GM18868 (cell line): ENCODE measurements around the gene MAPK1.
"Not testable (repeated sequence)": the region's sequence is repeated elsewhere in the genome, so short reads cannot be mapped to it uniquely, and the experiment has no call there.

Experiments used
- ATAC-seq: cut with Tn5 transposase; IDR thresholded peaks from one replicate; pipeline ENCODE4 v1.9.1; 2021; ENCODE audit warnings: mild to moderate bottlenecking, moderate library complexity; ENCODE audit not compliant: unreplicated experiment

Gene MAPK1

DNA sequence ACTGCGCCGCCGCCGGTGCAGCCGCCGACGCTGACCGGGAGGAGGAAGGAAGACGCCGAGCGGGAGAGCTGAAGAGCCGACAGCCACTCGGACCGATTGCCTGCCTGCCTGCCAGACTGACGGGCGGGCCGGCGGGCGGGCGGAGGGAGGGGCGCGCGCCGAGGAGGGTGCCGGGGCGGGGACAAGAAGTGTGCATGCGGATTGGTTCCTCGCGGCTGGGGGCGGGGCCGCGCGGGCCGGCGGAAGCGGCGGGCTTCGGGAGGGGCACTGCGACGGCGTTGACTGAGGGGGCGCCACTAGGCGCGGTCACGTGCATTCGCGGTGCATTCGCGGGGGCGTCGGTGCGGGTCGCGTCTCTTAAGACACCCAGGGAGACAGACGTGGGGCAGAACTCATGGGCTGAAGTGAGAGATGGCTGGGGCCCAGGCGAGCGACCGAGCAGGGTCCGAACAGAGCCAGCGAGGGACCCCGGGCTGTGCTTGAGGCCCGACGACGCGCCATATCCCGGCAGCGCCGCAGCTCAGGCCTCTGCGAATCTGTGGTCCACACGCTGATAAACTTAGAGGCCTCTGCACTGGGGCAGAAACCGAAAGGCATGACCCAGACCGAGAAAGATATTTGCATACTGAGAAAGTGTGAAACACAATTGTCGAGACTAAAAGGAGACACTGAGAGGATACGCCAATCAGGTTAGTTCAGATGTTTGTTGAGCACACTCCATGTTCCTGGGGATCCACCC, at the start of gene MAPK1:
Gene MAPK1 (minus strand): TSS at position 118 of the 739 bp plus-strand sequence. CDS start 205 bp downstream, outside the sequence.
- ATAC-seq, result peak; percentile 83

DNA sequence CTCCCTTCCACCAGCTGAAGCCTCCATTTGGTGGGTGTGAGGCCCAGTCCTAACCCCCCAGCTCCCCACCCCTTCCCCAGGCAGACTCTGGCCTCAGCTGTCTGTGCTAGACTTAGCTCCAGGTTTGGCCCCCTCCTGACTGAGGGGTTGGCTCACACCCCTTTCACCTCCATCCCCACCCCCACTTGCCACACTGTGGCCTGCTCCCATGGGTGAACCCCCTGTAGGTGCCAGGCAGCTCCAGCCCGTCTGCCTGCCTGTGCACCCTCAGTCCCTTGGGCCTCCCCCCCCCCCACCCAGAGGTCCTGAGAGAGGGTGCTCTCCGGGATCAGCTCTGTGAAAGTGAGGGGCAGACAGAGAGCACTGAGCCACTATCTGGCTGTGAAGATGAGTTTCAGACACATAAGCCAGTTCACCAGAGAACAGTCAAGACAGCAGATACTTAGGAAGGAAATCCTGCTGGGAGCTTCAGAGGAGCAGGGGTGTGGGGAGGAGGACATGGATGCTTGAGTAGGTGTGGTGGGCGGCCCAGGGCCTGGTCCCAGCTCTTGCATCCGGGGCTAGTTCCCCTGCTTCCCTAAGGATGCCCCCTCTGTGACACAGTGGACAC, 49.0 kb upstream of the MAPK1 start:
- ATAC-seq, result no peak

DNA sequence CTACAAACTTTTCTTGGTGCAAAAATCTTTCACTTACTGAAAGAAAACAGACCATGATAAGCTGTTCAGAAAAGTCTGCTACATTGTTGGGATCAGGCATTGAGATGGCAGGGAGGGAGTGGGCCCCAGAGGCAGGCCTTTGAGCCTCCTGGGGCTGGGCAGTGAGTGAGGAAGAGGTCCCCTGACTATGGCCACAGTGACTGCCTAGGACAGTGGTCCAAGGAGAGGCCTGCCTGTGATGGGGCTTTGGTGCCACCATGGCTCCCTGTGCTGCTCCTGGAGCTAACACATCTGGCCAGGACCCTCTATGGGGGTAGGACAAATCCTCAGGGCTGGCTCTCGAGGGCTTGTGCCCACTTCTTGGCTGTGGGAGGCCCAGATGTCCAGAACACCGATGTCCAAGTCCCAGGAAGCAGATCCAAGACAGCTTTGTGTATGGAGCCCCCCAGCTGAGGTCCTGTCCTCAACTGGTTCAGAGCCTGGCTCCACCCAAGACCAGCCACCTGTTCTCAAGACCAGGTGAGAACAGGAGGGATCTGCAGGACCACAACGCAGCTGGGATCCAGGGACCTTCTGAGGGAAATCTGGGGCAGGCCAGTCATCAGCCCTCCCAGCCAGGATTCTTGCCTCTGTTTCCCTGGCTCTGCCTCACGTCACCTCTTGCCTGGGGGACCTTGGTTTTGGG, 48.3 kb upstream of the MAPK1 start:
- no peak for ATAC-seq

GRCh38 chr22:21914033-21914642, 46.7 kb upstream of the MAPK1 start:
- not testable (repeated sequence) for ATAC-seq

- ATAC-seq, result not testable (repeated sequence)
Measured at GRCh38 chr22:21910367-21910766, 42.9 kb upstream of the MAPK1 start.

- ATAC-seq, result no peak
Measured at GRCh38 chr22:21909871-21910270, 42.4 kb upstream of the MAPK1 start.

GRCh38 chr22:21907638-21908522, 40.4 kb upstream of the MAPK1 start:
- ATAC-seq, result no peak

- not testable (repeated sequence) for ATAC-seq
Measured at GRCh38 chr22:21905234-21905633, 37.8 kb upstream of the MAPK1 start.

DNA sequence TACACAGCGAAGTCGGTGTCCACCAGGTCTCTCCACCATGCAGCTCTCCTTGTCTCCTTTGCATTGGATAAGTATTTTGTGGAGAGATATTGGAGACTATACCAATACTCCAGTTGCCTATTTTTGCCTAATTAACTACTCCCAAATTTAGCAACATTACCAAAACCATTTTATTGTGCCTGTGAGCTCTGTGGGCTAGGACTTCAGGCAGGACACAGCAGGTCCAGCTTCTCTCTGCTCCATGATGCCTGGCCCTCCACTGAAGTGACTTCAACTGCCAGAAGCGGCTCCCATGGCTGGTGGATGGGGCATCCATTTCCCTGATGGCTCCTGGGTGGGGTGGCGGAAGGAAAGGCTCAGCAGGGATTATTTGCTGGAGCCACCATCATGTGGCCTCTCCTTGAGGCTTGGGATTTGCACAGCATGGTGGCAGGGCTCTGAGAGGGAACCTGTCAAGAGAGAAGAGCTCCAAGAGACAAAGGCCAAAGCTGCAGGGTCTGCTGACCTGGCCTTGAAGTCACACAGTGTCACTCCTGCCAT, 36.9 kb upstream of the MAPK1 start:
- ATAC-seq, result no peak

DNA sequence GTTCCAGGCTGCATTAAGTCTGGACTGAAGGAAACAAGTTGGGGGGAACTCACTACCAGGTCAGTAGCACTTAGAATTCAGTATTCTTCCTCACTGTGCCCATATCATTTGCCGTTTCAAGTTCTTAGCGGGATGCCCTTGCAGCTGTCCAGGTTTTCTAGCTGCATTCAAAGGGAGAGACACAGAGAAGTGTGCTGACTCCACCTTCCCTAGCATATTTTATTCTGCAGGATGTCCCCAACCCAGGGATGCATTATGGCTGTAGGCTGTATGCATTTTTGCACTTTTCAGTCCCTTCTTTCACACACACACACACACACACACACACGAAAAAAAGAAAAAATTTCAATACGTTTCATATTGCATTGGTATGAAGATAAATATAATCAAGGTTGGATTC, 35.8 kb upstream of the MAPK1 start:
- no peak for ATAC-seq

GRCh38 chr22:21902296-21903087, 35.0 kb upstream of the MAPK1 start:
- ATAC-seq, result peak; percentile 53

GRCh38 chr22:21898354-21898896, 31.0 kb upstream of the MAPK1 start:
- ATAC-seq, result no peak

- no peak for ATAC-seq
Measured at GRCh38 chr22:21896951-21897513, 29.6 kb upstream of the MAPK1 start.

- not testable (repeated sequence) for ATAC-seq
Measured at GRCh38 chr22:21896275-21896674, 28.8 kb upstream of the MAPK1 start.

DNA sequence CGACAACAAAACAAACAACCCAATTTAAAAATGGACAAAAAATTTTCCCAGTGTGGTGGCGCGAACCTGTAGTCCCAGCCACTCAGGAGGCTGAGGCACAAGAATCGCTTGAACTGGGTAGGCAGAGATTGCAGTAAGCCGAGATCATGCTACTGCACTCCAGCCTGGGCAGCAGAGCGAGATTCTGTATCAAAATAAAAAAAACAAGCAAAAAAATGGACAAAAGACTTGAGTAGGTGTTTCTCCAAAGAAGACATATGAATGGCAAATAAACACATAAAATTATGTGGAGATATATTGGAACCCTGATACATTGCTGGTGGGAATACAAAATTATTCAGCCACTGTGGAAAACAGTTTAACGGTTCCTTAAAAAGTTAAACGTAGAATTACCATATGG, 27.4 kb upstream of the MAPK1 start:
- ATAC-seq, result no peak

GRCh38 chr22:21889251-21889990, 22.0 kb upstream of the MAPK1 start:
- ATAC-seq, result no peak

- ATAC-seq, result no peak
Measured at GRCh38 chr22:21887841-21888240, 20.4 kb upstream of the MAPK1 start.

DNA sequence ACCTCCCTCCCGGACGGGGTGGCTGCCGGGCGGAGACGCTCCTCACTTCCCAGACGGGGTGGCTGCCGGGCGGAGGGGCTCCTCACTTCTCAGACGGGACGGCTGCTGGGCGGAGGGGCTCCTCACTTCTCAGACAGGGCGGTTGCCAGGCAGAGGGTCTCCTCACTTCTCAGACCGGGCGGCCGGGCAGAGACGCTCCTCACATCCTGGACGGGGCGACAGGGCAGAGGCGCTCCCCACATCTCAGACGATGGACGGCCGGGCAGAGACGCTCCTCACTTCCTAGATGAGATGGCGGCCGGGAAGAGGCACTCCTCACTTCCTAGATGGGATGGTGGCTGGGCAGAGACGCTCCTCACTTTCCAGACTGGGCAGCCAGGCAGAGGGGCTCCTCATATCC, 16.5 kb upstream of the MAPK1 start:
- not testable (repeated sequence) for ATAC-seq
